ENCODE results near the gene TBC1D5. TPM values are rescaled to one million over a fixed set of nuclear protein-coding genes. Genes with fewer than 3 reads are reported as not detected.

The TBC1D5 gene
- total RNA-seq, 3 donors from 2014 or later (not counting 1 experiment from before 2014, with no cell fraction given): 63.8 to 81.9 (median 74.9) TPM

DNA sequence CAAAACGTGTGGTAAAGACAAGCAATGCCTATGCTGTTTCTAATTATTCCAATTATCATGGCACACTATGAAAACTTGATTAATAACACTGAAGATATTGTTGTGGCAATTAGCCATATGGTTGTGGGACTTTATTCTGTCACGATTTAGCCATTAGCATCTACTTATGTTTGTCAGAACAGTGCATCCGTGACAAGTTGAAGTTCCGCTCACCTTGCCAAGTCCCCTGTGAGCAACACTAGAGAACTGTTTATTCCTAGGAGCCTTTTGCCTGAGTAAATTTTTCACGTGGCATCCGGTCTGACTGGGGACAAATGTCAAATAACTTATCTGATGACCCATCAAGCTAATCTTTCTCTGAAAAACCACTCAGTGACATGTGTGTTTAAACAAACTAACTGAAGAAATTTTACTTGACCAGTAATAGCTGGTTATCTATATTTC, 403.3 kb downstream of the TBC1D5 start:
- no peak for DNase-seq
- Mint-ChIP-seq H3K27me3 (ENCODE audit: low read depth in 2 of 2) (no peaks in the 10 kb centered on the region), H3K4me3 (no peak overlapping the region), H3K36me3 (no peaks in the 10 kb centered on the region), H3K4me1 (no peaks in the 10 kb centered on the region), H3K27ac (no peak overlapping the region), H3K9me3 (no peaks in the 10 kb centered on the region)
- no peaks in the 10 kb centered on the region for H3K9me3 ChIP-seq (ENCODE audit: control insufficient read depth, insufficient read depth, low read length)
- H3K4me1 ChIP-seq (ENCODE audit: control insufficient read depth, insufficient read depth, low read length): no peaks in the 10 kb centered on the region
- WGBS (ENCODE audit: insufficient coverage): 91% methylated on average over 6 of the region's 6 CpGs
- intact Hi-C loops (cut with micrococcal nuclease): no loop called here
- ATAC-seq: peak in 1 of 3 donors; percentile 59
- no peak overlapping the region for H3K27ac ChIP-seq (ENCODE audit: low read length)
- no peaks in the 10 kb centered on the region for H3K36me3 ChIP-seq (ENCODE audit: control insufficient read depth, insufficient read depth, low read length)
- no peak overlapping the region for H3K4me3 ChIP-seq (ENCODE audit: low read length)
- TF ChIP-seq CTCF (IDR thresholded peaks at IDR 0.05): no peak
- H3K27me3 ChIP-seq (ENCODE audit: control insufficient read depth, insufficient read depth, low read length): no peaks in the 10 kb centered on the region

DNA sequence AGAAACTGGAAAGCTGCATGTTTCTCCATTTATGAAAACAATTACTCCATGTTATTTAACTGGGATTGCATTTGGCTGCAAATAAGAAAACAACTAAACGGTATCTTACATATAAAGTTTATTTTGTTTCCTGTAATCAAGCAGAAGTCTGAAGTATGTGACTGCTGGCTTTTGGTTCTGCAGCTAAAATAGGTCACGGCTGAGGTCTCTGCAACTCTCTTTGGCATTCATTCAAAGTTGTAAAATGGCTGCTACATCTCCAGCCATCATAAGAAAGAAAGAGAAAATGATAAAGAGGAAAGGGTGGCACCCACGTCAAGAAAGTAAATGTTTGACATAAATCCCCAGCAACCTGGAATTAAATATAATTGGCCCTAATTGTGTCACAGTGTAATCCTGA, 406.1 kb downstream of the TBC1D5 start:
- no peak overlapping the region for H3K4me3 Mint-ChIP-seq
- H3K27me3 Mint-ChIP-seq (ENCODE audit: low read depth in 2 of 2): no peaks in the 10 kb centered on the region

GRCh38 chr3:17333893-17334292, 408.5 kb downstream of the TBC1D5 start:
- Mint-ChIP-seq H3K27me3 (ENCODE audit: low read depth in 2 of 2) (no peaks in the 10 kb centered on the region), H3K4me1 (no peaks in the 10 kb centered on the region), H3K4me3 (no peak overlapping the region), H3K27ac (no peak overlapping the region), H3K36me3 (no peaks in the 10 kb centered on the region), H3K9me3 (no peaks in the 10 kb centered on the region)
- ATAC-seq (no peak), DNase-seq (no peak)
- H3K4me3 ChIP-seq (ENCODE audit: low read length): no peak overlapping the region
- H3K27ac ChIP-seq (ENCODE audit: low read length): no peak overlapping the region
- H3K36me3 ChIP-seq (ENCODE audit: control insufficient read depth, insufficient read depth, low read length): no peaks in the 10 kb centered on the region
- WGBS (ENCODE audit: insufficient coverage): 98% methylated on average over 2 of the region's 2 CpGs
- no peaks in the 10 kb centered on the region for H3K9me3 ChIP-seq (ENCODE audit: control insufficient read depth, insufficient read depth, low read length)
- no peaks in the 10 kb centered on the region for H3K27me3 ChIP-seq (ENCODE audit: control insufficient read depth, insufficient read depth, low read length)
- no peak for TF ChIP-seq CTCF (IDR thresholded peaks at IDR 0.05)
- H3K4me1 ChIP-seq (ENCODE audit: control insufficient read depth, insufficient read depth, low read length): no peaks in the 10 kb centered on the region
- intact Hi-C loops (cut with micrococcal nuclease): no loop called here

More for the DNA sequence above, 406.1 kb downstream of the TBC1D5 start:
- H3K9me3 Mint-ChIP-seq: no peaks in the 10 kb centered on the region
- no peak overlapping the region for H3K27ac Mint-ChIP-seq
- H3K36me3 Mint-ChIP-seq: no peaks in the 10 kb centered on the region
- Histone ChIP-seq H3K9me3 (ENCODE audit: control insufficient read depth, insufficient read depth, low read length) (no peaks in the 10 kb centered on the region), H3K27me3 (ENCODE audit: control insufficient read depth, insufficient read depth, low read length) (no peaks in the 10 kb centered on the region), H3K36me3 (ENCODE audit: control insufficient read depth, insufficient read depth, low read length) (no peaks in the 10 kb centered on the region), H3K27ac (ENCODE audit: low read length) (no peak overlapping the region), H3K4me3 (ENCODE audit: low read length) (no peak overlapping the region), H3K4me1 (ENCODE audit: control insufficient read depth, insufficient read depth, low read length) (no peaks in the 10 kb centered on the region)
- DNase-seq (peak in 1 of 2 donors; percentile 2), ATAC-seq (no peak)
- no peak for TF ChIP-seq CTCF (IDR thresholded peaks at IDR 0.05)
- H3K4me1 Mint-ChIP-seq: no peaks in the 10 kb centered on the region
- 62% methylated on average over 3 of the region's 3 CpGs for WGBS (ENCODE audit: insufficient coverage)
- intact Hi-C loops (cut with micrococcal nuclease): no loop called here

- Histone ChIP-seq H3K9me3 (ENCODE audit: control insufficient read depth, insufficient read depth, low read length) (no peaks in the 10 kb centered on the region), H3K27me3 (ENCODE audit: control insufficient read depth, insufficient read depth, low read length) (no peaks in the 10 kb centered on the region), H3K27ac (ENCODE audit: low read length) (no peak overlapping the region), H3K4me1 (ENCODE audit: control insufficient read depth, insufficient read depth, low read length) (no peaks in the 10 kb centered on the region), H3K4me3 (ENCODE audit: low read length) (no peak overlapping the region), H3K36me3 (ENCODE audit: control insufficient read depth, insufficient read depth, low read length) (no peaks in the 10 kb centered on the region)
- H3K27me3 Mint-ChIP-seq (ENCODE audit: low read depth in 2 of 2): no peaks in the 10 kb centered on the region
- H3K9me3 Mint-ChIP-seq: no peaks in the 10 kb centered on the region
- no peaks in the 10 kb centered on the region for H3K4me1 Mint-ChIP-seq
- no peak for ATAC-seq
- TF ChIP-seq CTCF (IDR thresholded peaks at IDR 0.05): no peak
- H3K36me3 Mint-ChIP-seq: no peaks in the 10 kb centered on the region
- 94% methylated on average over 1 of the region's 1 CpG for WGBS (ENCODE audit: insufficient coverage)
- H3K4me3 Mint-ChIP-seq: no peak overlapping the region
- no peak overlapping the region for H3K27ac Mint-ChIP-seq
- intact Hi-C loops (cut with micrococcal nuclease): no loop called here
- no peak for DNase-seq
Measured at GRCh38 chr3:17333446-17333845, 409.0 kb downstream of the TBC1D5 start.

Measured in natural killer cell (primary cell).